ENCODE results near the gene TACC2.

Gene TACC2

DNA sequence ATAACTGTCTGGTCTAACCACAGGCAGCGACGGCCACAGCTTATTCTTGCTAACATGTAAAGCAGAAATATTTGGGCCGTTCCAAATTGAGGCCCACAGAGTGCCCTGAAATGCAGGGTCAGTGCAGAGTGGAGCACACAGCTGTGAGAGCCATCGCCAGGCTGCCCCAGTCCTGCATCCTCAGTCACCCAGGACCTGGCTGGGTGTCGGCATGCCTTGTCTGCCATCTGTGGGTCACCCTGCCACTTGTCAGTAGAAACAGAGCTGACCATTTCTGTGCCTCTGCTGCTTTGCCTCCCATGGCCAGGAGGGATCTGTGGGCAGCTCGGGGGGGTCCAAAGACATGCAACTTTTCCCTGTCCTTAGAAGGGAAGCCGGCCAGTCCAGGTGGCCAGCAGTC, 224.8 kb downstream of the TACC2 start:
- H3K9me3 ChIP-seq (ENCODE audit: control insufficient read depth, low read length), result no peaks in the 10 kb centered on the region
- no peak overlapping the region for H2BK15ac ChIP-seq (ENCODE audit: low read depth, poor library complexity, severe bottlenecking)
- H3K9ac ChIP-seq (ENCODE audit: low read length), result no peak overlapping the region
- no peak for DNase-seq
- H3K23ac ChIP-seq (ENCODE audit: low read length in 2 of 2), result peak overlapping the region in 1 of 2 experiments; percentile 66
- 92% methylated on average over 6 of the region's 7 CpGs for WGBS
- peaks cover 27 to 42% of the 10 kb centered on the region in 2 experiments for H3K36me3 ChIP-seq (ENCODE audit: control insufficient read depth in 1 of 2, insufficient read depth in 2 of 2, low read depth in 1 of 2, low read length in 2 of 2)
- H2BK12ac ChIP-seq (ENCODE audit: low read length in 2 of 2), result no peak overlapping the region
- no peaks in the 10 kb centered on the region for H3K27me3 ChIP-seq (ENCODE audit: control insufficient read depth in 1 of 2, insufficient read depth in 1 of 2, low read length in 2 of 2)
- H2AFZ ChIP-seq (ENCODE audit: low read depth, low read length), result no peak overlapping the region
- H2AK5ac ChIP-seq (ENCODE audit: low read length, severe bottlenecking), result no peak overlapping the region
- no peak overlapping the region for H2BK120ac ChIP-seq (ENCODE audit: low read depth, low read length)
- no peak overlapping the region for H3K4me3 ChIP-seq (ENCODE audit: insufficient read depth in 1 of 2, low read depth in 1 of 2, low read length in 2 of 2)
- H3K27ac ChIP-seq (ENCODE audit: low read length, poor library complexity, severe bottlenecking), result no peak overlapping the region
- H4K8ac ChIP-seq (ENCODE audit: low read length), result no peak overlapping the region
- no peak overlapping the region for H3K4me2 ChIP-seq (ENCODE audit: low read length, poor library complexity, severe bottlenecking)
- peaks cover 40% of the 10 kb centered on the region for H3K79me1 ChIP-seq (replicated peaks; ENCODE audit: low read length, poor library complexity, severe bottlenecking)
- no peak overlapping the region for H3K18ac ChIP-seq (ENCODE audit: low read depth in 1 of 2, low read length in 2 of 2)
- H3K4ac ChIP-seq (ENCODE audit: low read depth in 1 of 2, low read length in 2 of 2), result no peak overlapping the region
- no peak overlapping the region for H2BK5ac ChIP-seq (ENCODE audit: low read depth, low read length, poor library complexity, severe bottlenecking)
- no peak overlapping the region for H4K91ac ChIP-seq (ENCODE audit: low read length)
- peak overlapping the region in 1 of 2 experiments; percentile 18 for H3K14ac ChIP-seq (ENCODE audit: low read length in 2 of 2)
- no peaks in the 10 kb centered on the region for H3K4me1 ChIP-seq (ENCODE audit: control insufficient read depth, insufficient read depth, low read depth, low read length)

DNA sequence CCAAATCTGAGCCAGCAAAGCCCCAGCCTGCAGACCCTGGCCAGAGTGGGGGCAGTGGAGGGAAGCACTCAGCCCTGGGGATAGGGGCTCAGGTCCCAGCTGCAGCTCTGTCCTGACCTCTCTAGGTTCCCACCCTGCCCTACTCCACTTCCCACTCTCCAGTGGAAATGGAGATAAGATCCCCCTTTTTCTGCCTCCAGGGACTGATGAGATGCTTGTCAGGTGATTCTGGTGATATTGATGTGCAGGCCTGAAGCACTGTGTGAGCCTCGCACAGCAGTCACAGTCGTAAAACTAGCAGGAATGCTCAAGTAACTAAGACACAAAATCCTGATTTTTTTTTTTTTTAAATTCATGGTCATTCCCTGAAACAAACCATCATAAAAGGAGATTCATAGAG, 227.1 kb downstream of the TACC2 start:
- no peak overlapping the region for H2AFZ ChIP-seq (ENCODE audit: low read depth, low read length)
- no peaks in the 10 kb centered on the region for H3K27me3 ChIP-seq (ENCODE audit: control insufficient read depth in 1 of 2, insufficient read depth in 1 of 2, low read length in 2 of 2)
- H4K91ac ChIP-seq (ENCODE audit: low read length), result no peak overlapping the region
- no peak overlapping the region for H3K23ac ChIP-seq (ENCODE audit: low read length in 2 of 2)
- no peaks in the 10 kb centered on the region for H3K9me3 ChIP-seq (ENCODE audit: control insufficient read depth, low read length)
- H3K36me3 ChIP-seq (ENCODE audit: control insufficient read depth in 1 of 2, insufficient read depth in 2 of 2, low read depth in 1 of 2, low read length in 2 of 2), result peaks cover 36 to 39% of the 10 kb centered on the region in 2 experiments
- peaks cover 31% of the 10 kb centered on the region for H3K79me1 ChIP-seq (replicated peaks; ENCODE audit: low read length, poor library complexity, severe bottlenecking)
- DNase-seq, result no peak
- H2BK12ac ChIP-seq (ENCODE audit: low read length in 2 of 2), result no peak overlapping the region
- H2BK15ac ChIP-seq (ENCODE audit: low read depth, poor library complexity, severe bottlenecking), result no peak overlapping the region
- no peak overlapping the region for H4K8ac ChIP-seq (ENCODE audit: low read length)
- H2BK5ac ChIP-seq (ENCODE audit: low read depth, low read length, poor library complexity, severe bottlenecking), result no peak overlapping the region
- no peak overlapping the region for H3K4me2 ChIP-seq (ENCODE audit: low read length, poor library complexity, severe bottlenecking)
- H2AK5ac ChIP-seq (ENCODE audit: low read length, severe bottlenecking), result no peak overlapping the region
- no peak overlapping the region for H3K18ac ChIP-seq (ENCODE audit: low read depth in 1 of 2, low read length in 2 of 2)
- H3K14ac ChIP-seq (ENCODE audit: low read length in 2 of 2), result no peak overlapping the region
- H3K4me3 ChIP-seq (ENCODE audit: insufficient read depth in 1 of 2, low read depth in 1 of 2, low read length in 2 of 2), result no peak overlapping the region
- no CpG with 5 or more reads among the region's 2 CpGs for WGBS
- no peak overlapping the region for H3K9ac ChIP-seq (ENCODE audit: low read length)
- no peak overlapping the region for H3K27ac ChIP-seq (ENCODE audit: low read length, poor library complexity, severe bottlenecking)
- no peak overlapping the region for H2BK120ac ChIP-seq (ENCODE audit: low read depth, low read length)
- no peak overlapping the region for H3K4ac ChIP-seq (ENCODE audit: low read depth in 1 of 2, low read length in 2 of 2)
- H3K4me1 ChIP-seq (ENCODE audit: control insufficient read depth, insufficient read depth, low read depth, low read length), result no peaks in the 10 kb centered on the region

DNA sequence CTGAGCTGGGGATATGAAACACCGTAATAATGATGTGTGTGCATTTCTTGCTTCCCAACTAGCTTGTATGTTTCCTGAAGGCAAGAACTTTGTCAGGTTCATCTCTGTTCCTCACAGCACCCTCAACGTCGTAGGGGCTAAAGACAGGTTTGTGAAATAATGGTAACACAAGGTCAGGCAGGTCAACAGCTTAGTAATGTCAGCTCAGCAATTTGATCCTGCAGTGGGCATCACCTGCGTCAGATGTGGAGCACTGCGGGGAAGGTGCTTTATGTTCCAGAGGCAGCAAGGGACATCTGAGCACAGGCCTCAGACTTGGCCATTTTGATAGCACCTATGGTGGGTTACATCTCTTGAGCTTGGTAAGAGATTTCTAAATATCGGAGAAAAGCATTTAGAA, 230.4 kb downstream of the TACC2 start:
- no peak overlapping the region for H3K9ac ChIP-seq (ENCODE audit: low read length)
- no peaks in the 10 kb centered on the region for H3K9me3 ChIP-seq (ENCODE audit: control insufficient read depth, low read length)
- peaks cover 17% of the 10 kb centered on the region for H3K79me1 ChIP-seq (replicated peaks; ENCODE audit: low read length, poor library complexity, severe bottlenecking)
- H3K27ac ChIP-seq (ENCODE audit: low read length, poor library complexity, severe bottlenecking), result no peak overlapping the region
- H3K36me3 ChIP-seq (ENCODE audit: control insufficient read depth in 1 of 2, insufficient read depth in 2 of 2, low read depth in 1 of 2, low read length in 2 of 2), result peaks cover 31 to 32% of the 10 kb centered on the region in 2 experiments
- H2BK12ac ChIP-seq (ENCODE audit: low read length in 2 of 2), result no peak overlapping the region
- peaks cover 4% of the 10 kb centered on the region for H3K4me1 ChIP-seq (ENCODE audit: control insufficient read depth, insufficient read depth, low read depth, low read length)
- H2AK5ac ChIP-seq (ENCODE audit: low read length, severe bottlenecking), result no peak overlapping the region
- no peak overlapping the region for H4K91ac ChIP-seq (ENCODE audit: low read length)
- no peak overlapping the region for H2AFZ ChIP-seq (ENCODE audit: low read depth, low read length)
- H3K23ac ChIP-seq (ENCODE audit: low read length in 2 of 2), result no peak overlapping the region
- no peak overlapping the region for H4K8ac ChIP-seq (ENCODE audit: low read length)
- H2BK5ac ChIP-seq (ENCODE audit: low read depth, low read length, poor library complexity, severe bottlenecking), result no peak overlapping the region
- H3K14ac ChIP-seq (ENCODE audit: low read length in 2 of 2), result no peak overlapping the region
- H2BK120ac ChIP-seq (ENCODE audit: low read depth, low read length), result no peak overlapping the region
- H3K4me2 ChIP-seq (ENCODE audit: low read length, poor library complexity, severe bottlenecking), result no peak overlapping the region
- no peak overlapping the region for H3K4me3 ChIP-seq (ENCODE audit: insufficient read depth in 1 of 2, low read depth in 1 of 2, low read length in 2 of 2)
- no peak for DNase-seq
- H3K4ac ChIP-seq (ENCODE audit: low read depth in 1 of 2, low read length in 2 of 2), result no peak overlapping the region
- 95% methylated on average over 6 of the region's 6 CpGs for WGBS
- no peaks in the 10 kb centered on the region for H3K27me3 ChIP-seq (ENCODE audit: control insufficient read depth in 1 of 2, insufficient read depth in 1 of 2, low read length in 2 of 2)
- H3K18ac ChIP-seq (ENCODE audit: low read depth in 1 of 2, low read length in 2 of 2), result no peak overlapping the region
- H2BK15ac ChIP-seq (ENCODE audit: low read depth, poor library complexity, severe bottlenecking), result no peak overlapping the region

DNA sequence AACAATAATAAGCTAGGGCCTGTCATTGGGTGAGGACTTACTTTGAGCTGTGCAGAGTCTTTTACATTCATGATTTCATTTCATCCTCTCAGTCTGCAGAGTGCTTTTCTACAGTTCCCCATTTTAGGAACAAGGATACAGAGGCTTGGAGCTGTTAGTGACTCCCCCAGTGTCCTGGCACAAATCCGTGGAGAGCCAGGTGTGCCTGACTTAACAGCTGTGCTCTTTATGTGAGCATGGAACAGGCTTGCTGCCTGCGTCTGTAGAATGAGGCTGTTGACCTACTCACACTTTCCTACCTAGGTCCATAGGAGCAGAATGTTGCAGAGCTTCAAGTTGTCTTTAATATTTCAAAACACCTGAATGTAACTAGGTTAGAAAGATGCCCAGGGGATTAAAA, 231.8 kb downstream of the TACC2 start:
- H2BK12ac ChIP-seq (ENCODE audit: low read length in 2 of 2), result no peak overlapping the region
- H3K18ac ChIP-seq (ENCODE audit: low read depth in 1 of 2, low read length in 2 of 2), result no peak overlapping the region
- no peak overlapping the region for H3K23ac ChIP-seq (ENCODE audit: low read length in 2 of 2)
- H3K27me3 ChIP-seq (ENCODE audit: control insufficient read depth in 1 of 2, insufficient read depth in 1 of 2, low read length in 2 of 2), result no peaks in the 10 kb centered on the region
- no peak overlapping the region for H2AFZ ChIP-seq (ENCODE audit: low read depth, low read length)
- H2AK5ac ChIP-seq (ENCODE audit: low read length, severe bottlenecking), result no peak overlapping the region
- peaks cover 9% of the 10 kb centered on the region for H3K79me1 ChIP-seq (replicated peaks; ENCODE audit: low read length, poor library complexity, severe bottlenecking)
- H3K9me3 ChIP-seq (ENCODE audit: control insufficient read depth, low read length), result no peaks in the 10 kb centered on the region
- 94% methylated on average over 1 of the region's 2 CpGs for WGBS
- H3K4me2 ChIP-seq (ENCODE audit: low read length, poor library complexity, severe bottlenecking), result no peak overlapping the region
- H3K4ac ChIP-seq (ENCODE audit: low read depth in 1 of 2, low read length in 2 of 2), result no peak overlapping the region
- no peak overlapping the region for H4K8ac ChIP-seq (ENCODE audit: low read length)
- H2BK15ac ChIP-seq (ENCODE audit: low read depth, poor library complexity, severe bottlenecking), result no peak overlapping the region
- H3K36me3 ChIP-seq (ENCODE audit: control insufficient read depth in 1 of 2, insufficient read depth in 2 of 2, low read depth in 1 of 2, low read length in 2 of 2), result peaks cover 37 to 41% of the 10 kb centered on the region in 2 experiments
- no peak overlapping the region for H2BK120ac ChIP-seq (ENCODE audit: low read depth, low read length)
- H2BK5ac ChIP-seq (ENCODE audit: low read depth, low read length, poor library complexity, severe bottlenecking), result no peak overlapping the region
- H3K9ac ChIP-seq (ENCODE audit: low read length), result no peak overlapping the region
- no peak for DNase-seq
- no peak overlapping the region for H3K14ac ChIP-seq (ENCODE audit: low read length in 2 of 2)
- no peak overlapping the region for H3K4me3 ChIP-seq (ENCODE audit: insufficient read depth in 1 of 2, low read depth in 1 of 2, low read length in 2 of 2)
- H3K27ac ChIP-seq (ENCODE audit: low read length, poor library complexity, severe bottlenecking), result no peak overlapping the region
- peaks cover 4% of the 10 kb centered on the region for H3K4me1 ChIP-seq (ENCODE audit: control insufficient read depth, insufficient read depth, low read depth, low read length)
- H4K91ac ChIP-seq (ENCODE audit: low read length), result no peak overlapping the region

Data from mesenchymal stem cell (in vitro differentiated cells and primary cell).